HG03520 (cell line): ENCODE results near the gene SLC35E3.

ENCODE experiments used
- ATAC-seq: cut with Tn5 transposase; IDR thresholded peaks from one replicate; pipeline ENCODE4 v1.9.1; 2021; ENCODE audit warnings: mild to moderate bottlenecking, moderate library complexity; ENCODE audit not compliant: unreplicated experiment

Gene SLC35E3

DNA sequence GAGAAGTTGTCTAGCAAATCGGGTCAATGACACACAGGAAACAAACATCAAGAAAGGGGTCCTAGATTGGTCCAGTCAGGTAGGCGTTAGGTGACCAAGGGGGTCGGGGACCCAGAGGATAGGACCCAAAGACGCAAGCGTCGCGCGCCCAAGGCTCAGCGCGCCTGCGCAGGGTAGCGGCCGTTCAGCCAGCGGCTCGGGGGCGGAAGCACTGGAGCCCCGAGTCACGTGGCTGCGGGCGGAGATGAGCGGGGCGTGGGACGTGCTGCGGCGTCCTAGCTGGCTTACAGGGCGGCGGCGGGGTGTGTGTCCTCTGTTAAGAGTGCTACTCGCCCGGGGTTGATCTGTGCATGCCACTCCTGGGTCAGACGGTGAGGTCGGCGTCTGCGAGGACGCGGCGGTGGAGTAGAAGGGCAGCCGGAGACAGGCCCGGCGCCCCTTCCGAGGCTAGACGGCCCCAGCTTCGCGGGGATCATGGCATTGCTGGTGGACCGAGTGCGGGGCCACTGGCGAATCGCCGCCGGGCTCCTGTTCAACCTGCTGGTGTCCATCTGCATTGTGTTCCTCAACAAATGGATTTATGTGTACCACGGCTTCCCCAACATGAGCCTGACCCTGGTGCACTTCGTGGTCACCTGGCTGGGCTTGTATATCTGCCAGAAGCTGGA, at the start of gene SLC35E3:
SLC35E3 (plus strand) TSS at position 273 of the 668 bp plus-strand sequence; CDS start at position 475, 202 bp downstream.
- ATAC-seq: peak; percentile 94

DNA sequence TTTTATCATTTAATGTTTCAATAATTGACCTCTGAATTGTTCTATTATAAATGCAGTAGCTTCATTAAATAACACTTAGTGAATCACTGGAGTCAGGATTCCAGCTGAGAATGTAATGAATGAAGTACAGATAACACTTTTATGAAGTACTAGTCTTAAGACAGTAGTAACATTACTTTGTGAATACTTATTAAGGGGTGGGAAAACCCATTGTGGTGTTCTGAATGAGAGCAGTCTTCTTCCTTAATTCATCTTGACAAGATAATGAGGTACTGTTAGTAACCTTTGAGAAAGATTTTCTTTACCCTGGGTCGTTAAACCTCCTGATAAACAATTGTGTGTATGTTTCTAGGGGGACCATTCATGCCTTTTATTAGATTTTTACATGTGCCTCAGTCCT, 46.5 kb upstream of the SLC35E3 start:
- no peak for ATAC-seq

DNA sequence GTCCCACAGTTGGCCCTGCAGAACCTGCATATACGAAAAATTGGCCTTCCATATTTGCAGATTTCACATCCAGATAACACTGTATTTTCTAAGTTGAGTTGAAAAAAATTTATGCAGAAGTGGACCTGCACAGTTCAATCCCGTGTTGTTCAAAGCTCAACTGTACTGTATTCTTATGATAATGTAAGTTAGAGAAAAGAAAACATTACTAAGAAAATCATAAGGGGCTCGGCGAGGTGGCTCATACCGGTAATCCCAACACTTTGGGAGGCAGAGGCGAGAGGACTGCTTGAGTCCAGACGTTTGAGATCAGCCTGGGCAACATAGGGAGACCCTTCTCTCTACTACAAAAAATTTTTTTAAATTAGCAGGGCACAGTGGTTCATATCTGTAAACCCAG, 18.2 kb upstream of the SLC35E3 start:
- ATAC-seq: no peak

DNA sequence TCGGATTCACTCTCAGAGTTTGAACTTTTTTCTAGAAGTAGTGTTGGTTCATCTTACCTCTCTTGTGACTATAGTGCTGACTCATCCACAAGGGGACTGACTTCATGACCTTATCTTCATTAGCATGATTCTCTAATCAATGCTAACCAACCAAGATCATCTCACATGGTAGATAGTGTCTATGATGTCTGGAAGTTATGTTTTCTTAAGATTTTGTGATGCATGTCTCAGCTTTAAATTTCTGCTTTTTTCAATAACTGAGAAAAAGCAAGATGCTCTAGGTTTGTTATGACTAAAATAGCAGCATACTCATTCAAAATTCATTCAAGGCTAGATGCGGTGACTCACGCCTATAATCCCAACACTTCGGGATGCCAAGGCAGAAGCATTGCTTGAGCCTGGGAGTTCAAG, 12.3 kb upstream of the SLC35E3 start:
- ATAC-seq: no peak

DNA sequence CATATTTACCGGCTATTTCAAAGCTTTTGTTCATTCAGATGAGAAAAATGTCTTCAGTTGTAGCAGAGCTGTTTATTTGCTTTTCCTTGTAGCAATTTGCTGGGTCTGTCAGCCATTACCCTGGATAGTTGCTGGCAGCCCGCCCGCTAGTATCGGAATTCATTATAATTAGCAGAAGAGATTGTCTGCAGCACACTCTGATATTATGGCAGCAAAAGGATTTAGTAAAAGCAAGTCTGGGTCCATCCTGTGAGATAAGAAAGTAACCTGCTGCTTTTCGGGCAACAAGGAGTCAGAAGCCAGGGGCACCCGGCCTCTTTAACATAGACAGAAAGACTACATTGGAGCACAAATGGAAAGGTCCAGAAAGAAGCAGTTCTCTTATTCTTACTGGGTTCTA, 6.1 kb upstream of the SLC35E3 start:
- ATAC-seq: no peak

DNA sequence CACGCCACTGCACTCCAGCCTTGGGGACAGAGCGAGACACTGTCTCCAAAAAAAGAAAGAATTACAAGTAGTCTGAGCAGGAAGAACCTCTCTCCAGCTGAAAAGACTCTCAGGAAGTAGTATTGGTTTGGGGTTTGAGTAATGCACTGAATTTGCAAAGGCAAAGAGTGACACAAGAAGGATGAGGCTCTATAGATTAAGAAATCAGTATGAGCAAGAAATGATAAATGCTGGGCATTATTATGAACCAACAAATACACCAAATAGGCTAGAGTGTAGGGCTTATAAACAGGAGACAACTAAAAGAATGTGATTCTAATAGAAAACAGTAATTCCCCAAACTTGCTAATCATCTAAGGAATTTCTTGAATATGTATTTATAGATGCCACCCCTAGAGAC, 2.6 kb upstream of the SLC35E3 start:
- ATAC-seq: no peak

DNA sequence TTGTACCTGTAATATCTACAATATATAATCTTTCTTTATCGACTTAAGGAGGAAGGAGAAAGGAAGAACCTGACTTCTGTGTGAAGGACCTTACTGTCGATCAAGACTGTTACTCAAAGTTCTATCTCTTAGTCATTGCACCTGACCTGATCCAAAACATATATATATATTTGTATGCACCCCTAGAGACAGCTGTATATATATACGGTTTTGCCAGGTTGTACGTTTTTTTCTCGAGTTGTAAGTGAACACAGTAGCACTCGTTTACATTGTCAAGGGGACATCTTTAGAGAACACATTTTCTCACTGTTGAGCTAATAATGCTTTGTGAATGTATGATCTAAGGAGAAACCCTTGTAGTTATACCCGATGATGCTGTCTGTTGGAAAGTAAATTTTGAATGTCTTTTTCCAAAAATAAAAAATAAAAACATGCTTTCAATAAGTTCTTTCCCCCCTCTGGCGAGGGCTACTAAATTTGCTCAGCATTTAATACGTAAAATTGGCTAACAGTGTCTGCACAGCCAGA, 536 bp upstream of the SLC35E3 start:
- peak; percentile 2 for ATAC-seq

DNA sequence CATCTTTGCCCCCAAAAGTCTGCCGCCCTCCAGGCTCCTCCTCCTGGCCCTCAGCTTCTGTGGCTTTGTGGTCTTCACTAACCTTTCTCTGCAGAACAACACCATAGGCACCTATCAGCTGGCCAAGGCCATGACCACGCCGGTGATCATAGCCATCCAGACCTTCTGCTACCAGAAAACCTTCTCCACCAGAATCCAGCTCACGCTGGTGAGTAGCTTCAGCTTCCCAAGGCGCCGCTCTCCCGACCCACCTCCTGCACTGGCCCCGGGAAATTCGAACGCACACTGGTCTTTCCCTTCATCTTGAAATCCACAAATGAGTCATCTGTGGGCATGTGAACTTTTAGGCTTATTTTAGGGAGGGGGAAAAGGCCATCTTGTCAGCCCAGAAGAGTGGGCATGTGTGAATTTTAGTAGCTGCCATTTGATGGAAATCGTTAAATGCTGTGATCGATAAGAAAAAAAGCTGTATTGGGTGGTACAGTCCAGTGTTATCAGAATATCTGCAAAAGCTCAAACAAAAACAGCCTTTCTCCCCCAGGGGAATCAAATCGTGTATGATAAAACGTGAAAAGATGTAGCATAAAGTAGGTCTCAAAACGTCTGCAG, 700 bp downstream of the SLC35E3 start:
- peak; percentile 28 for ATAC-seq

DNA sequence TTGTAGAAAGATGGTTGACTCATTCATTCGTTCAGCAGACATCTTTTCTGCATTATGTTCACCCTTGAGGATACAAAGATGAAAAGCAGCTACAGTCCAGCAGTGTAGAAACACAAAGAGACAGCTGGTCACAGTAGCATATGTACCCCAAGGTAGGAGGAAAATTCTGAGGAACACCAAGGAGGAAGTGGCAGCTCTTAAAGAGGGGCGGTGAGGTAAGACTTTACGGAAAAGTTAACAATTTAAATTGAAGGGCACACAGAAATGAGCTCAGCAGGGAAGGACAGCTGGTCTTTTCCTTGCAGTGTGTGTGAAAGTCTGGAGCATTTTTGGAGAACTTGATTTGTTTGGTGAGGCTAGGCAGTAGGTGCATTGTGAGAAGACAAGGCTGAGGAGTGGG, 3.5 kb downstream of the SLC35E3 start:
- no peak for ATAC-seq

DNA sequence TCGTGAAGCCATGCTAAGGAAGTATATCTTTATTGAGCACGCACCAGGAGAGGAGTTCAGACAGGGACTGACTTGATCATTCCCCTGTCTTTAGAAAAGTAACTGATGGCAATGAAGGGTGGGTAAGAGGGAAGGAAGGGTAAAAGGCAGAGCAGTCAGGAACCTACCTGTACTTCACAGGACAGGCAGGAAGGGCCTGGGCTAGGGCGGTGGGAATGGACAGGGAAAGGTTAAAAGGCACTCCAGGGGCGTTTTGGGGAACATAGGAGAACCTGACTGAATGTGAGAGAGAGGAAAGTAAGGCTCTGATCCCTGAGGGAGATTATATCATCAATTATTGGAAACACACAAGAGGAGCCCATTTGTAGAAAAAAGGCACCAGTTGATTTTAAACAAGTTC, 3.9 kb downstream of the SLC35E3 start:
- no peak for ATAC-seq

DNA sequence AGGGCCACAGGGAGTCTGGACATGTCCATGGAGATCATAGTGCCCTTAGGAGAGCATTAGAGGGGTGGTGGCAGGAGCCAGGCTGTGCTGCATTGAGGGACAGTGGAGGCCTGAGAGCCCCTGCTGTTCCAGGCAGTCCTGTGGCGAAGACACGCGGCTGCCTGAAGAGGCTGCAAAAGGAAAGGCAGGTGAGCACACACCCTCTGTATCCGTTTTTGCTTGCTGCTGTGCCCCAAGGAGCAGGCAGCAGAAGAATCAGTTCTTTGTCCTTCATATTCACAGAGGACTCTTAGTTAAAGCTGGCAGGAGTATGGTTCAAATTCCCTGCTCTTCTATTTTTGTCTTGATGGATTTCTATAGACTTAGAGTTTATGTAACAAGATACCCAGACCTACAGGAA, 4.5 kb downstream of the SLC35E3 start:
- ATAC-seq: no peak

DNA sequence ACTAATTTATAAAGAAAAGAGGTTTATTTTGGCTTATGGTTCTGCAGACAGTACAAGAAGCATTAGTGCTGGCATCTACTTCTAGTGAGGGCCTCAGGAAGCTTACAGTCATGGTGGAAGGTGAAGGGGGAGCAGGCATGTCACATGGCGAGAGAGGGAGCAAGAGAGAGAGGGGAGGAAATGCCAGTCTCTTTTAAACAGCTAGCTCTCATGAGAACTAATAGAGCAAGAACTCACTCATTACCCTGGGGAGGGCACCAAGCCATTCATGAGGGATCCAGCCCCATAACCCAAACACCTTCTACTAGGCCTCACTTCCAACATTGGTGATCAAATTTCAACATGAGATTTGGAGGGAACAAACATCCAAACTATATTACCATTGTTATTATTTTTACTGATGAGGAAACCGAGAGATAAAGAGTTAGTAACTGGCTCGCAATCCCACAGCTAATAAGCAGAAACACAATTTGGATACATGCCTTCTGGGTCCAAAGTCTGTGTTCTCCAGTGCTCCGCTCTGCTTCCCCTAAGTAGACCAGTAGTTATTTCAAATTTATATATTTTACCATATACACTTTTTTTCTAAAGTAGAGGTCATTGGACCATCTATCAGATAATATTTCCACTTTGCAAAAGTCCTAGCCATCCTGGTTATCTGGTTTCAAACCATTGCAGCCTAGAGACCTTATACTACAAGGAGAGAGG, 9.7 kb downstream of the SLC35E3 start:
- ATAC-seq: no peak

DNA sequence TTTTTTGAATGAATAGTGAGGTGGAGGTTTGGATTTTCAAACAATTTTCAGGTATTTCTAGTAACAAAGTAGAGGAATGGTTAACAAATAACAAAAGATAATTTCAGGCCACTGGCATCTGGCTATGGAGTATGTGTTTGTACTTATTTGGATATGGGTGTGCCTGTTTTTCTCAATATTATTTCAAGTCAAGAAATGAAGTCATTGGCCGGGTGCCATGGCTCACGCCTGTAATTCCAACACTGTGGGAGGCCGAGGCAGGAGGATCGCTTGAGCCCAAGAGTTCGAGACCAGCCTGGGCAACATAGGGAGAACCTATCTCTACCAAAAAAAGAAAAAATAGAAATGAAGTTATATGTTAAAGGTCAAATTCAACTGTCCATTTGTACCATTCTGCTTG, 13.9 kb downstream of the SLC35E3 start:
- no peak for ATAC-seq

DNA sequence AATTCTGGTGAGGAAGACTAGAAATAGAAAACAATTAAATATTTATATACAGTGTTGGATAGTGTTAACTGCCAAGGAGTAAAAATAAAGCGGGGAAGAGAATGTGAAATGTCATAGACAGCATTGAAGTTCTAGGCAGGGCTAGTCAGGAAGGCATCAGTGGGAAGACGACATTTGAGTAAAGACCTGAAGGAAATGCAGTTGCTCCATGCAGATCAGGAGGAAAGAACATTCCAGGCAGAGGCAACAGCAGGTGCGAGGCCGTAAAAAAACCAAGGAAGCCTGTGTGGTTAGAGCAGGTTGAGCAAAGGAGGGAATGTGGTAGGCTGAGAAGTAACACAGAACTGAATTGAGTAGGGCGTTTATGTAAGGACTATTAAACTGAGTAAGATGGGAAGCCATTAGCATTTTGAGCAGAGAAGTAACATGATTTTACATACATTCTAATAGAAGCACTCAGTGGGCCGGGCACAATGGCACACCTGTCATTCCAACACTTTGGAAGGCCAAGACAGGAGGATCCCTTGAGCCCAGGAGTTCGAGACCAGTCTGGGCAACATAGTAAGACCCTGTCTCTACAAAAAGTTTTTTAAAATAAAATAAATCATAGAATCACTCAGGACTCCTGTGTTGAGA, 14.9 kb downstream of the SLC35E3 start:
- no peak for ATAC-seq

DNA sequence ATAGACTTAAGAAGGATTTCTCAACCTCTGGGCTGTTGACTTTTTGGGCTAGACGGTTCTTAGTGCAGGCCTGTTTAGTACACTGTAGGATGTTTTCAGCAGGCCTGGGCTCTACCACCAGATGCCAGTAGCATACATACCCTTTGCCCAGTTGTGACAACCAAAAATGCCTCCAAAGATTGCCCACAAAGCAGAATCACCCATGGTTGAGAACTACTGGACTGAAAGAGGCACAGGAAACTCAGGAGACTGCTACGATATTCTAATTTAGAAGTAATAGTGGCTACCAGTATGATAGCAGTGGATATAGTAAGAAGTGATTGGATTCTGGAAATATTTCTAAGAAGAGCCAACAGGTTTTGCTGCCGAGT, 15.5 kb downstream of the SLC35E3 start:
- ATAC-seq: no peak

DNA sequence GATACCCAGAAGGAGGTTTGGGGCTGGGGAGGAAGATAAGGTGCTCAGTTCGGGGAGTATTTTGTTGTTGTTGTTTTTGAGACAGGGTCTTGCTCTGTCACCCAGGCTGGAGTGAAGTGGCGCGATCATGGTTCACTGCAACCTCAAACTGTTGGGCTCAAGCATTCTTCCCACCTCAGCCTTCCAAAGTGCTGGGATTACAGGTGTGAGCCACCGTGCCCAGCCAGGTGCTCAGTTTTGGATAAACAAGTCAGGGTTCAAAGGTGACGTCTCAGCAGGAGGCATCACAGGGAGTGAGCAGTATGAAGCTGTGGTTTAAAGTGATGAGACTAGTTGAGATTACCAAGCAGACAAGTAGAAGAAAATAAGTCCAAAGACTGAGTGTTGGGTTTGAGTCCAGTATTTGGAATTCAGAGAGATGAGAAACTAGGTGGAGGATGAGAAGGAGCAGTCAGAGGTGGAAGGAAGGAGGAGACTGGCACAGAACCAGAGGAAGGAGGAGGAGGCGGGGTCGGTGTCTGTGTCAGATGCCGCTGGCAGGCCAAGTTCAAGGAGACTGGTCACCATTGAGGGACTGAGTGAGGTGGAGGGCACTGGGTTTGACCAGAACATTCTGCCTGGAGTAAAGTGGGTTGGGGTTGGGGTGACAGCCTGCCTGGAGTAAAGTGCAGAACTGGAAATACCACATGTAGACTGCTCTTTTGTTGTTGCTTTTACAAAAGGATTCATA, 16.1 kb downstream of the SLC35E3 start:
- ATAC-seq: no peak

DNA sequence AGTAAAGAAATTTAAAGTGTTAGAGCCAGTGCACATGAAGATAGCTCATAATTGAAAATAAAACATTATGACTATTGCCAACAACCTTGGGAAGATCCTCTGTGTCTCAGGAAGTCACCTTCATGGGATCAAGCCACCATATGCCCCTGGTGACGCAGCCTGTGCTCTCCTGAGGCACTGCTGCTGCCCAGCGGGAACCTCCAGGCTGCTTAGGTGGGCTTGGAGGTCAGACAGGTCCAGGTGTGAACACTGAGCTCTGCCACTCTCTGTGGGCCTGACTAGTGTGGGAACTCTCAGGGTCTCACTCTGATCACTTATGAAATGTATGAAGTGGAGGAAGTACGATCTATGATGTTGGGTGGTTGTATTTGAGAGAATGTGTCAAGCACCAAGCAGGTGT, 16.7 kb downstream of the SLC35E3 start:
- no peak for ATAC-seq

DNA sequence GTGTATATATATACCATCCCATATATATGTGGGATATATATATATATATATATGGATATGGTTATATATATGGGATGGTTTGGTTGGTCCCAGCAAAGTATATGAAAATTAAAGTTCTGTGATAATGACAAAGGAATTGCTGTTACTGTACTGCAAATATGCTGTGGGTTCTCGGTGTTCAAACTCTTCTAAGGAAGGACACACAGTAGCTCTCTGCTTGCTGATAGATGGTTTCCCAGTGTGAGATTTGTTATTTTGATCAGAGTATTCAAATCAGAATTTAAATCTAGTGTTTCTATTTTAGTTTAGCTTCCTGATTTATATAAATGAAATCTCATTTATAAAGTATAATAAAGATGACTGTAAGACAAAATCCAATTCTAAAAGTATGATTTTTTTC, 19.7 kb downstream of the SLC35E3 start:
- ATAC-seq: no peak

DNA sequence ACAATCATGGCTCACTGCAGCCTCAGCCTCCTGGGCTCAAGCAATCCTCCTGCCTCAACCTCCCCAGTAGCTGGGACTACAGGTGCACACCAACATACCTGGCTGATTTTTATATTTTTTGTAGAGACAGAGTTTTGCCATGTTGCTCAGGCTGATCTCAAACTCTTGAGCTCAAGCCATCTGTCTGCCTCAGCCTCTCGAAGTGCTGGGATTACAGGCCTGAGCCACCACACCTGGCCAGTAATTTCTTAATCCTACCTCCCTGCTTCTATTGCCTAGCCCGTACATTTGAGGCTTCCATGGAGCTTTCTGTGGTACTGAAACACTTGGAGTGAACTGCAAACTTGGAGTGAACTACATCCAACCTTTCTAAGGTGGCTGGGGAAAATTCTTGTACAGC, 20.7 kb downstream of the SLC35E3 start:
- no peak for ATAC-seq

DNA sequence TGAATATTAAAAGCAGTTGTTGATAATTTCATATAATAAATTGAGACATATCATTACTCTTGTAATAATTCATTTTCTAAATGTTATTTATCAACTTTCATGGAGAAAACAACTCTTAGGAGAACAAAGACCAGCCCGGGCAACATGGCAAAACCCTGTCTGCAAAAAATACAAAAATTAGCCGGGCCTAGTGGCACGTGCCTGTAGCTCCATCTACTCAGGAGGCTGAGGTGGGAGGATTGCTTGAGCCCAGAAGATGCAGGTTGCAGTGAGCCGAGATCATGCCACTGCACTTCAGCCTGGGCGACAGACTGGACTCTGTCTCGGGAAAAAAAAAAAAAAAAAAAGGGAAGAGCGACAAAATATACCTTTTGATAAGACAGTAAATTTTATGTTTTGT, 21.2 kb downstream of the SLC35E3 start:
- no peak for ATAC-seq

DNA sequence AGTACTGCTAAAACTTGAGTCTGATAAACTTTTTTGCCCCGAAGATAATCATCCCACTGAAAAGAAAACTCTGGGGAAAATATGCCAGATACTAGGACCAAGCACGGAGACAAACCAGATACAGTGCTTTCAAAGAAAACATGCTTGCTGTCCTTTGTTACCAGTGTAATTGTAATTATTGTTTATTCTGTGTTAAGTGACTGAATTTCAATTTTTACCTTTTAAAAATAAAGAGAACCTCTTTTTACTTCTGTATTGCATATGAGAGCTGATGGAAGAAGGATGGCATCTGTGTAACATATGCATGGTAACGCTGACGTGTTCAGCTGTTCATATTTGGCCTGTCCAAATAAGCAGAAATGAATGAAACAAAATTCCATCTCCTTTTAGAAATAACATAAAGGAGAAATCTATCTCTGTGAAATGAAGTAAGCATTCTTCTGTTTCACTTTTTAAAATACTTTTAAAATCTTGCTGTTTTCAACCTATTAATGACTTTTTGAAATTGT, 22.5 kb downstream of the SLC35E3 start:
- ATAC-seq: no peak
